Measurements from ENCODE around the gene ST6GALNAC5. TPM values are rescaled to one million over a fixed set of nuclear protein-coding genes. Genes with fewer than 3 reads are reported as not detected.

The ST6GALNAC5 gene
- total and polyA plus RNA-seq, 2 experiments from 2014 or later = 4.1 to 19.2 TPM

- no peak for TF ChIP-seq ZNF462 (CRISPR knock-in tag; IDR thresholded peaks at IDR 0.05)
- TF ChIP-seq EZH2phosphoT487 (IDR thresholded peaks at IDR 0.05; ENCODE audit: unreplicated experiment) = no peak
- no peak for TF ChIP-seq NANOG (IDR thresholded peaks at IDR 0.05; ENCODE audit: borderline replicate concordance)
- no peak for TF ChIP-seq REST (IDR thresholded peaks at IDR 0.05; ENCODE audit: unreplicated experiment)
- TF ChIP-seq POLR2AphosphoS5 (IDR thresholded peaks at IDR 0.05; ENCODE audit: low read depth) = no peak
- TF ChIP-seq JUNB (IDR thresholded peaks at IDR 0.05; ENCODE audit: unreplicated experiment) = no peak
- no peak for TF ChIP-seq EZH2 (IDR thresholded peaks at IDR 0.05; ENCODE audit: low read depth, unreplicated experiment)
- TF ChIP-seq ZNF331 (CRISPR knock-in tag; IDR thresholded peaks at IDR 0.05; ENCODE audit: low read depth) = no peak
- no peak for TF ChIP-seq STAT1 (IDR thresholded peaks at IDR 0.05; ENCODE audit: unreplicated experiment)
- no peak for TF ChIP-seq CTCF (conservative IDR thresholded peaks at IDR 0.05; ENCODE audit: low read depth in 2 of 2)
- no peak for TF ChIP-seq CREB1 (CRISPR knock-in tag; IDR thresholded peaks at IDR 0.05; ENCODE audit: low read depth)
- TF ChIP-seq ETS1 (IDR thresholded peaks at IDR 0.05) = no peak
- no peaks in the 10 kb centered on the region for H3K79me2 ChIP-seq (replicated peaks; ENCODE audit: insufficient read depth)
- Mint-ChIP-seq H3K27me3 (ENCODE audit: insufficient read depth, low read depth, poor library complexity) (peaks cover 2% of the 10 kb centered on the region), H3K4me3 (no peak overlapping the region), H3K27ac (no peak overlapping the region), H3K4me1 (peaks cover 16% of the 10 kb centered on the region), H3K9me3 (no peaks in the 10 kb centered on the region), H3K36me3 (ENCODE audit: low read depth) (no peaks in the 10 kb centered on the region)
- no peak overlapping the region for H3K4me2 ChIP-seq
- no peak for DNase-seq (ENCODE audit: low spot score)
- peaks cover 9% of the 10 kb centered on the region; the same call in 1 of the 2 replicates for H3K27me3 ChIP-seq (ENCODE audit: insufficient read depth)
- H3K27ac ChIP-seq (ENCODE audit: low read depth) = no peak overlapping the region
- no peak overlapping the region for H3K4me3 ChIP-seq
- peaks cover 21% of the 10 kb centered on the region for H3K4me1 ChIP-seq (ENCODE audit: insufficient read depth)
- no peak for ATAC-seq
- no peaks in the 10 kb centered on the region for H3K36me3 ChIP-seq (ENCODE audit: insufficient read depth)
- no peaks in the 10 kb centered on the region for H3K9me2 ChIP-seq (ENCODE audit: insufficient read depth)
- H3F3A ChIP-seq (replicated peaks; ENCODE audit: low read depth) = no peaks in the 10 kb centered on the region
- no peaks in the 10 kb centered on the region for H4K20me1 ChIP-seq (replicated peaks; ENCODE audit: insufficient read depth)
- H2AFZ ChIP-seq = no peak overlapping the region
Measured at GRCh38 chr1:76862447-76862846, 4.8 kb upstream of the ST6GALNAC5 start.
